ENCODE data around the gene PDRG1. TPM values are rescaled to one million over a fixed set of nuclear protein-coding genes. Genes with fewer than 3 reads are reported as not detected.

PDRG1 gene
- total RNA-seq, 1 donor from 2014 or later, result 16.3 TPM

- no peaks in the 10 kb centered on the region for H3K9me3 Mint-ChIP-seq
- no peaks in the 10 kb centered on the region for H3K36me3 Mint-ChIP-seq
- peaks cover 7% of the 10 kb centered on the region for H3K4me1 Mint-ChIP-seq
- DNase-seq (ENCODE audit: low spot score in 2 of 2, unreplicated experiment in 2 of 2), result no peak
- H3K27ac Mint-ChIP-seq, result no peak overlapping the region
- peaks cover 10% of the 10 kb centered on the region for H3K27me3 Mint-ChIP-seq (ENCODE audit: low read depth)
- TF ChIP-seq CTCF (IDR thresholded peaks at IDR 0.05; ENCODE audit: unreplicated experiment), result no peak
- H3K4me3 Mint-ChIP-seq, result no peak overlapping the region
Measured at GRCh38 chr20:31981784-31982183, 29.9 kb upstream of the PDRG1 start.

- peaks cover 14% of the 10 kb centered on the region for H3K27me3 Mint-ChIP-seq (ENCODE audit: low read depth)
- H3K4me1 Mint-ChIP-seq, result peaks cover 7% of the 10 kb centered on the region
- no peaks in the 10 kb centered on the region for H3K36me3 Mint-ChIP-seq
- DNase-seq (ENCODE audit: low spot score in 2 of 2, unreplicated experiment in 2 of 2), result no peak
- no peak overlapping the region for H3K27ac Mint-ChIP-seq
- H3K9me3 Mint-ChIP-seq, result no peaks in the 10 kb centered on the region
- H3K4me3 Mint-ChIP-seq, result no peak overlapping the region
- TF ChIP-seq CTCF (IDR thresholded peaks at IDR 0.05; ENCODE audit: unreplicated experiment), result no peak
Measured at GRCh38 chr20:31979713-31980426, 28.0 kb upstream of the PDRG1 start.

GRCh38 chr20:31977080-31977479 lies 25.2 kb upstream of the PDRG1 start:
- Mint-ChIP-seq H3K9me3 (no peaks in the 10 kb centered on the region), H3K27ac (no peak overlapping the region)

GRCh38 chr20:31975874-31976273 lies 24.0 kb upstream of the PDRG1 start:
- Mint-ChIP-seq H3K27me3 (ENCODE audit: low read depth) (peaks cover 19% of the 10 kb centered on the region), H3K4me3 (no peak overlapping the region)
- TF ChIP-seq CTCF (IDR thresholded peaks at IDR 0.05; ENCODE audit: unreplicated experiment), result no peak

More at GRCh38 chr20:31977080-31977479, 25.2 kb upstream of the PDRG1 start:
- Mint-ChIP-seq H3K4me3 (no peak overlapping the region), H3K4me1 (peaks cover 7% of the 10 kb centered on the region), H3K27me3 (ENCODE audit: low read depth) (peaks cover 21% of the 10 kb centered on the region), H3K36me3 (no peaks in the 10 kb centered on the region)
- no peak for DNase-seq (ENCODE audit: low spot score in 2 of 2, unreplicated experiment in 2 of 2)
- TF ChIP-seq CTCF (IDR thresholded peaks at IDR 0.05; ENCODE audit: unreplicated experiment), result no peak

GRCh38 chr20:31974951-31975487 lies 23.2 kb upstream of the PDRG1 start:
- H3K27ac Mint-ChIP-seq, result no peak overlapping the region
- H3K27me3 Mint-ChIP-seq (ENCODE audit: low read depth), result peaks cover 28% of the 10 kb centered on the region
- H3K9me3 Mint-ChIP-seq, result no peaks in the 10 kb centered on the region
- H3K36me3 Mint-ChIP-seq, result no peaks in the 10 kb centered on the region
- H3K4me3 Mint-ChIP-seq, result no peak overlapping the region
- TF ChIP-seq CTCF (IDR thresholded peaks at IDR 0.05; ENCODE audit: unreplicated experiment), result no peak
- DNase-seq (ENCODE audit: low spot score in 2 of 2, unreplicated experiment in 2 of 2), result no peak
- H3K4me1 Mint-ChIP-seq, result peaks cover 5% of the 10 kb centered on the region

More at GRCh38 chr20:31975874-31976273, 24.0 kb upstream of the PDRG1 start:
- peaks cover 7% of the 10 kb centered on the region for H3K4me1 Mint-ChIP-seq
- DNase-seq (ENCODE audit: low spot score in 2 of 2, unreplicated experiment in 2 of 2), result no peak
- no peak overlapping the region for H3K27ac Mint-ChIP-seq
- H3K9me3 Mint-ChIP-seq, result no peaks in the 10 kb centered on the region
- no peaks in the 10 kb centered on the region for H3K36me3 Mint-ChIP-seq

Data from mesothelial cell of epicardium (in vitro differentiated cells).